ENCODE data around the gene USP7.

DNA sequence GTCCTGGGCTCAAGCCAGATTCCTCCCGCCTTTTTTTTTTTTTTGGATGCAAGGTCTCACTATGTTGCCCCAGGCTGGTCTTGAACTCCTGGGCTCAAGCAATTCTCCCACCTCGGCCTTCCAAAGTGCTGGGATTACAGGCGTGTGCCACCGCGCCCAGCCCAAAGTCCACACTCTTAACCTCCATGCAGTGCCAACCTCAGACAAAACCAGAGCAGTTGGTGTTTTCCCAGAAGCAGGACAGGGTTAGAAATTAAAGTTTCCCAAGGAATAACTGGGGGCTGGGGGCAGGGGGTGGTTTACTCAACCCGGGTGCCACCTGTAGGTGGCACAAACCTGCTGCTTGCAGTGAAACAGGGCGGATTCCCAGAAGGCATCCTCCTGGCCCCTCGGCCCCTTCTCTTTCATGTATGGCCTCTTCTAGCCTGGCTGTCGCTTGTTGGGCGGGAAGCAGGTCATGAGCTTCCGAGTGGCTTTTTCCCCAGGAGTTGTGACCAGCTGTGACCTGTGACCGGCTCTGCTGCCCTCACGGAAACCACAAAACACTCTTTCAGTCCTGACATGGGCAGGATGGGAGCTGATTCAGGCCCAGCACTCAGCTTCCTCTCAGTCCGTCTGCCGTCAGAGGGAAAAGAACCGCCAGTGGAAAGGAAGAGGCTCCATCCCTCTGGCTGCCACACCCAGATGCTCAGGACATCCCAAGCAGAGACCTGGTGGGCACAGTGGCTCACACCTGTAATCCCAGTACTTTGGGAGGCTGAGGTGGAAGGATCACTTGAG is 25.6 kb upstream of the USP7 start:
- TF ChIP-seq CTCF (IDR thresholded peaks at IDR 0.05) (no peak), POLR2A (IDR thresholded peaks at IDR 0.05) (no peak)
